T-cell (primary cell): ENCODE measurements around the gene SHQ1. TPM values are rescaled to one million over a fixed set of nuclear protein-coding genes. Genes with fewer than 3 reads are reported as not detected.
"Not testable (repeated sequence)": the region's sequence is repeated elsewhere in the genome, so short reads cannot be mapped to it uniquely, and the experiment has no call there.

ENCODE experiments used
- ATAC-seq, 4 experiments: fragments of 200-7000 bp in 3 of 4; fragments of 150-1000 bp in 1 of 4; cut with Tn5 transposase; replicated peaks in 1 of 4; 1 replicate in 3 of 4; 2 replicates in 1 of 4; pipeline ENCODE4 v1.10.0; 2021; ENCODE audit warnings: moderate library complexity in 3 of 4, mild to moderate bottlenecking in 2 of 4, moderate number of reproducible peaks in 1 of 4
- CTCF ChIA-PET, 2 donors: fragments of 300-600 bp; sonication (Branson Sonifier 250); formaldehyde crosslinking; loops; one replicate each; lab custom pipeline; 2022; ENCODE audit warnings: antibody characterized with exemption in 2 of 2; lab: Charles Lee
- POLR2A ChIA-PET, 2 donors: fragments of 300-600 bp; sonication (Branson Sonifier 250); formaldehyde crosslinking; loops; one replicate each; lab custom pipeline; 2022; ENCODE audit warnings: antibody characterized with exemption in 2 of 2; lab: Charles Lee
- DNase-seq, 35 experiments: peaks; one replicate each; pipeline versions ENCODE4 v3.0.0 to v3.0.0-alpha.2; 2013 to 2023
- H3K27ac ChIP-seq: one replicate; pipeline ENCODE4 v1.5.1; 2013; ENCODE audit warnings: low read length
- H3K27me3 ChIP-seq, 2 experiments: replicated peaks in 1 of 2; 1 replicate in 1 of 2; 2 replicates in 1 of 2; pipeline versions ENCODE4 v1.6.1 to v1.7.0; 2013; ENCODE audit warnings: low read length in 1 of 2, mixed read lengths in 1 of 2; ENCODE audit not compliant: control insufficient read depth in 2 of 2, insufficient read depth in 2 of 2; ENCODE audit errors: extremely low read depth in 1 of 2
- H3K36me3 ChIP-seq, 2 donors: 1 replicate in 1 of 2; 2 replicates in 1 of 2; pipeline versions ENCODE4 v1.6.1 to v1.7.0; 2013; ENCODE audit warnings: low read length in 1 of 2; ENCODE audit not compliant: control insufficient read depth in 2 of 2, insufficient read depth in 1 of 2; ENCODE audit errors: extremely low read depth in 1 of 2
- H3K4me1 ChIP-seq, 2 experiments: 1 replicate in 1 of 2; 2 replicates in 1 of 2; pipeline versions ENCODE4 v1.6.1 to v1.7.0; 2013; ENCODE audit warnings: low read length in 2 of 2, mixed read lengths in 1 of 2; ENCODE audit not compliant: insufficient read depth in 2 of 2, control insufficient read depth in 1 of 2; ENCODE audit errors: extremely low read depth in 1 of 2
- H3K4me3 ChIP-seq, 2 donors: 1 replicate in 1 of 2; 2 replicates in 1 of 2; pipeline versions ENCODE4 v1.5.1 to v1.7.0; 2013; ENCODE audit warnings: mild to moderate bottlenecking in 2 of 2, low read length in 1 of 2, moderate library complexity in 1 of 2; ENCODE audit not compliant: control insufficient read depth in 1 of 2; ENCODE audit errors: extremely low read depth in 1 of 2
- H3K9me3 ChIP-seq: 2 replicates; pipeline ENCODE4 v1.7.0; 2013
- H3K27ac Mint-ChIP-seq, 2 donors: one replicate each; pipeline ENCODE4 v1.8.0; 2020 to 2021; ENCODE audit warnings: mild to moderate bottlenecking in 2 of 2, mixed read lengths in 2 of 2
- H3K27me3 Mint-ChIP-seq, 2 donors: one replicate each; pipeline ENCODE4 v1.8.0; 2021 to 2022; ENCODE audit warnings: mixed read lengths in 2 of 2
- H3K36me3 Mint-ChIP-seq: one replicate; pipeline ENCODE4 v1.8.0; 2021; ENCODE audit warnings: mixed read lengths
- H3K4me1 Mint-ChIP-seq, 3 donors: one replicate each; pipeline ENCODE4 v1.8.0; 2020 to 2022; ENCODE audit warnings: mixed read lengths in 3 of 3, mild to moderate bottlenecking in 1 of 3
- H3K4me3 Mint-ChIP-seq, 3 donors: one replicate each; pipeline ENCODE4 v1.8.0; 2020 to 2022; ENCODE audit warnings: mild to moderate bottlenecking in 3 of 3, mixed read lengths in 3 of 3, moderate library complexity in 3 of 3
- H3K9me3 Mint-ChIP-seq, 3 donors: one replicate each; pipeline ENCODE4 v1.8.0; 2020 to 2022; ENCODE audit warnings: mixed read lengths in 3 of 3
- WGBS: methylation state at CpG from one replicate; pipeline ENCODE4 v1.1.5; 2013; ENCODE audit warnings: missing lambda C conversion rate; ENCODE audit not compliant: insufficient coverage; 5-methylcytosine and 5-hydroxymethylcytosine counted together
- total RNA-seq, 35 experiments: library from RNA in 6 of 35; stranded (reverse) in 6 of 35; fragments of 120-200 nt in 1 of 35; gene quantifications; one replicate each; pipeline versions ENCODE4 v1.2.1 to v1.2.4 and lab custom pipeline; 2013 to 2026

The SHQ1 gene
- total RNA-seq, 5 donors from 2014 or later (not counting 1 experiment from before 2014, with no cell fraction given), result 16.6 to 29.0 (median 27.8) TPM

- H3K4me3 ChIP-seq, H3K36me3 ChIP-seq, H3K9me3 ChIP-seq, H3K27ac ChIP-seq, H3K27me3 ChIP-seq, H3K9me3 Mint-ChIP-seq, H3K27me3 Mint-ChIP-seq, ATAC-seq, DNase-seq, H3K4me1 Mint-ChIP-seq, H3K27ac Mint-ChIP-seq, CTCF ChIA-PET, H3K4me1 ChIP-seq, POLR2A ChIA-PET, H3K4me3 Mint-ChIP-seq: not testable (repeated sequence)
- peaks cover 14% of the 10 kb centered on the region for H3K36me3 Mint-ChIP-seq
- WGBS, result no CpG with 5 or more reads among the region's 3 CpGs
Measured at GRCh38 chr3:72714135-72714534, 134.1 kb downstream of the SHQ1 start.

GRCh38 chr3:72710471-72710870, 137.8 kb downstream of the SHQ1 start:
- H3K4me3 Mint-ChIP-seq, H3K9me3 Mint-ChIP-seq, H3K27me3 Mint-ChIP-seq, H3K27ac Mint-ChIP-seq, ATAC-seq, H3K27ac ChIP-seq, H3K9me3 ChIP-seq, DNase-seq, H3K4me1 Mint-ChIP-seq, H3K4me3 ChIP-seq, H3K36me3 ChIP-seq, CTCF ChIA-PET, H3K27me3 ChIP-seq, H3K4me1 ChIP-seq, POLR2A ChIA-PET: not testable (repeated sequence)
- peaks cover 14% of the 10 kb centered on the region for H3K36me3 Mint-ChIP-seq
- WGBS, result no CpG with 5 or more reads among the region's 4 CpGs

- H3K36me3 Mint-ChIP-seq, result peaks cover 3% of the 10 kb centered on the region
- no peaks in the 10 kb centered on the region for H3K27me3 ChIP-seq
- H3K27ac Mint-ChIP-seq, result no peak overlapping the region
- no peaks in the 10 kb centered on the region for H3K4me1 ChIP-seq
- no peaks in the 10 kb centered on the region for H3K9me3 Mint-ChIP-seq
- H3K36me3 ChIP-seq, result no peaks in the 10 kb centered on the region
- no peaks in the 10 kb centered on the region for H3K27me3 Mint-ChIP-seq
- DNase-seq (no peak), ATAC-seq (no peak)
- ChIA-PET CTCF (no interaction called here), POLR2A (no interaction called here)
- H3K4me3 Mint-ChIP-seq, result no peak overlapping the region
- H3K9me3 ChIP-seq, result no peaks in the 10 kb centered on the region
- no peak overlapping the region for H3K27ac ChIP-seq
- no peaks in the 10 kb centered on the region for H3K4me1 Mint-ChIP-seq
- no peak overlapping the region for H3K4me3 ChIP-seq
- 100% methylated on average over 1 of the region's 2 CpGs for WGBS
Measured at GRCh38 chr3:72708441-72708840, 139.8 kb downstream of the SHQ1 start.

- Mint-ChIP-seq H3K4me3 (no peak overlapping the region), H3K4me1 (peaks cover 0 to 3% (median 0%) of the 10 kb centered on the region in 3 donors), H3K27me3 (peaks cover 0 to 7% of the 10 kb centered on the region in 2 donors), H3K27ac (no peak overlapping the region), H3K9me3 (no peaks in the 10 kb centered on the region), H3K36me3 (no peaks in the 10 kb centered on the region)
- Histone ChIP-seq H3K36me3 (no peaks in the 10 kb centered on the region), H3K27ac (no peak overlapping the region), H3K4me1 (no peaks in the 10 kb centered on the region), H3K4me3 (no peak overlapping the region), H3K9me3 (no peaks in the 10 kb centered on the region), H3K27me3 (no peaks in the 10 kb centered on the region)
- DNase-seq, result no peak
- ChIA-PET POLR2A (no interaction called here), CTCF (interaction anchor here in 1 of 2 donors (0.5 kb wide), 1 partner anchor 931 kb away, joined by 3 read pairs; no protein-coding TSS in a partner anchor)
- no peak for ATAC-seq
- 71% methylated on average over 3 of the region's 4 CpGs for WGBS
Measured at GRCh38 chr3:72702997-72703396, 145.2 kb downstream of the SHQ1 start.

- no peaks in the 10 kb centered on the region for H3K9me3 Mint-ChIP-seq
- H3K27me3 Mint-ChIP-seq, result peaks cover 0 to 7% of the 10 kb centered on the region in 2 donors
- CTCF ChIA-PET, result no interaction called here
- peaks cover 0 to 4% (median 0%) of the 10 kb centered on the region in 3 donors for H3K4me1 Mint-ChIP-seq
- H3K36me3 Mint-ChIP-seq, result no peaks in the 10 kb centered on the region
- Histone ChIP-seq H3K9me3 (no peaks in the 10 kb centered on the region), H3K27ac (no peak overlapping the region), H3K4me3 (no peak overlapping the region), H3K4me1 (no peaks in the 10 kb centered on the region), H3K27me3 (no peaks in the 10 kb centered on the region), H3K36me3 (no peaks in the 10 kb centered on the region)
- WGBS, result 90% methylated on average over 5 of the region's 7 CpGs
- POLR2A ChIA-PET, result no interaction called here
- ATAC-seq (no peak), DNase-seq (no peak)
- no peak overlapping the region for H3K4me3 Mint-ChIP-seq
- H3K27ac Mint-ChIP-seq, result no peak overlapping the region
Measured at GRCh38 chr3:72702390-72702789, 145.9 kb downstream of the SHQ1 start.

- Mint-ChIP-seq H3K27me3 (peaks cover 0 to 7% of the 10 kb centered on the region in 2 donors), H3K4me3 (no peak overlapping the region), H3K9me3 (no peaks in the 10 kb centered on the region), H3K36me3 (no peaks in the 10 kb centered on the region), H3K4me1 (peaks cover 0 to 4% (median 0%) of the 10 kb centered on the region in 3 donors), H3K27ac (no peak overlapping the region)
- DNase-seq (no peak), ATAC-seq (no peak)
- Histone ChIP-seq H3K4me3 (no peak overlapping the region), H3K27me3 (peaks cover 0 to 3% of the 10 kb centered on the region in 2 experiments), H3K4me1 (no peaks in the 10 kb centered on the region), H3K36me3 (no peaks in the 10 kb centered on the region), H3K27ac (no peak overlapping the region), H3K9me3 (no peaks in the 10 kb centered on the region)
- ChIA-PET CTCF (interaction anchor here in 1 of 2 donors (0.7 kb wide), 1 partner anchor 988 kb away, joined by 4 read pairs; no protein-coding TSS in a partner anchor), POLR2A (no interaction called here)
- WGBS, result 100% methylated on average over 1 of the region's 2 CpGs
Measured at GRCh38 chr3:72700106-72700505, 148.1 kb downstream of the SHQ1 start.

GRCh38 chr3:72699631-72700030, 148.6 kb downstream of the SHQ1 start:
- H3K36me3 Mint-ChIP-seq, result no peaks in the 10 kb centered on the region
- WGBS, result 92% methylated on average over 3 of the region's 5 CpGs
- Histone ChIP-seq H3K27ac (no peak overlapping the region), H3K4me3 (no peak overlapping the region), H3K4me1 (no peaks in the 10 kb centered on the region), H3K9me3 (no peaks in the 10 kb centered on the region), H3K36me3 (no peaks in the 10 kb centered on the region), H3K27me3 (peaks cover 0 to 3% of the 10 kb centered on the region in 2 experiments)
- H3K27ac Mint-ChIP-seq, result no peak overlapping the region
- peaks cover 0 to 7% of the 10 kb centered on the region in 2 donors for H3K27me3 Mint-ChIP-seq
- ATAC-seq (no peak), DNase-seq (no peak)
- CTCF ChIA-PET, result no interaction called here
- no peak overlapping the region for H3K4me3 Mint-ChIP-seq
- peaks cover 0 to 4% (median 0%) of the 10 kb centered on the region in 3 donors for H3K4me1 Mint-ChIP-seq
- no peaks in the 10 kb centered on the region for H3K9me3 Mint-ChIP-seq
- POLR2A ChIA-PET, result no interaction called here
